DMS153 (cell line): ENCODE results near the gene RNF126.
"Not testable (repeated sequence)": the region's sequence is repeated elsewhere in the genome, so short reads cannot be mapped to it uniquely, and the experiment has no call there.

ENCODE experiments used
- DNase-seq: peaks from one replicate; lab custom pipeline; 2025; lab: John Stamatoyannopoulos, UW

RNF126 gene

DNA sequence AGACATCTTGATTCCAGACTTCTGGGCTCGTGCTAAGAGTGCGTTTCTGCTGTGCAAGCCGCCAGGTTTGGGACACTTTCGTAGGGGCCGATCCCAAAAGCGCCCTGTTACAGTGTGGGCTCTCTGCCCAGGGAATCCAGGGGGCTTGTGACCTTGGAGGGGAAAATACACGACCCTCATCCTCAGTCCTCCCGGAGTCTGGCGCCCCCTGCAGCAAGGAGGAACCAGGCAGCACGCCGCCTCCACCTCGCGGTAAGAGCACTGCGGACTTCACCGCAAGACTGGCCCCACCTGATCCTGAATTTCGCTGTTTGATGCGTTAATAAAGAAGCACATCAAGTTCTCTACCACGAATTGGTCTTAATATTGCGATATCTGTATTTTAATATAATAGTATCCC is 34.8 kb downstream of the RNF126 start:
- no peak for DNase-seq

DNA sequence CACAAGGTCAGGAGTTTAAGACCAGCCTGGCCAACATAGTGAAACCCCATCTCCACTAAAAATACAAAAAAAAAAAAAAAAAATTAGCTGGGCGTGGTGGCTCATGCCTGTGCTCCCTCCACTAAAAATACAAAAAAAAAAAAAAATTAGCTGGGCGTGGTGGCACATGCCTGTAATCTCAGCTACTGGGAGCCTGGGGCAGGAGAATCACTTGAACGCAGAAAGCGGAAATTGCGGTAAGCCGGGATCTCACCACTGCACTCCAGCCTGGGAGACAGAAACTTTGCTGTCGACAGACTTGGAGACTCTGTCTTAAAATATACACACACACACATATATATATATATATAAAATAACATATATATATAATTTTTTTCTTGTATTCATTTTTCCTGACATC is 36.4 kb downstream of the RNF126 start:
- DNase-seq = not testable (repeated sequence)

DNA sequence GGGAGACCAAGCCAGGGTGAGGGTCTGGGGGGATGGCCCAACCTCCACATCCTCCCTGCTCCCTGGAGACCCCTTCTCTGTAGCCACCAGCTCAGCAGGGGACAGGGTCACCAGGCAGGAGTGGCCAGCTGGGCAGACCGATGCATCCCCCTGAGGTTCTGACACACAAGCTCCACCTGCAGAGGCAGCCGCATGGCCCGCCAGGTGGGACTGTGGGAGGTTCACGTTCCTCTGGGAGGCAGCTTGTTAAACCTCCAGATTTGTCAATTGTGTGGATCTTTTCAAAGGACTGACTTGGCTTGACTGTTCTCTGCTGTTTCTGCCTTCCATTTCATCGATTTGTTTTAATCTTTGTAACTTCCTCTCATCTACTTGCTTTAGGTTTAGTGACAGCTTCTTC is 37.8 kb downstream of the RNF126 start:
- DNase-seq = no peak

GRCh38 chr19:624433-625109 is 38.4 kb downstream of the RNF126 start:
- no peak for DNase-seq

GRCh38 chr19:623974-624373 is 39.0 kb downstream of the RNF126 start:
- no peak for DNase-seq

- no peak for DNase-seq
Measured at GRCh38 chr19:623175-623916, 39.7 kb downstream of the RNF126 start.

DNA sequence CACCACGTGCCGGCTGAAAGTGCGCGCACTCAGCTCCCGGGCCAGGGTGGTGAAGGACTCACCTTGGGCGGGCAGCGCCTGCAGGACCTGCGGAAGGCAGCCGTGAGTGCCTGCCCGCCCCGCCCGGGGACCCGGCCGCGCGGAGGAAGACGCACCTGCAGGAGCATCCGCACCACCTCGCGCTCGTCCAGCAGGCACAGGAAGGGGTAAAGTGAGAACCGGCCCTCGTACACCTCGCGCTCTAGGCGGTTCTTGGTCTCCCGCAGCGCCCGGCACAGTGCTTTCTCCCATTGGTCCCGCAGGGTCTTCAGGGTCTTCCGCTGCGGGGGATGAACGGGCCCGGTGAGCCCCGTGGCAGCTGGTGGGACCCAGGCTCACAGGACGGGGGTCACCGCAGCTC is 40.3 kb downstream of the RNF126 start:
- no peak for DNase-seq

DNA sequence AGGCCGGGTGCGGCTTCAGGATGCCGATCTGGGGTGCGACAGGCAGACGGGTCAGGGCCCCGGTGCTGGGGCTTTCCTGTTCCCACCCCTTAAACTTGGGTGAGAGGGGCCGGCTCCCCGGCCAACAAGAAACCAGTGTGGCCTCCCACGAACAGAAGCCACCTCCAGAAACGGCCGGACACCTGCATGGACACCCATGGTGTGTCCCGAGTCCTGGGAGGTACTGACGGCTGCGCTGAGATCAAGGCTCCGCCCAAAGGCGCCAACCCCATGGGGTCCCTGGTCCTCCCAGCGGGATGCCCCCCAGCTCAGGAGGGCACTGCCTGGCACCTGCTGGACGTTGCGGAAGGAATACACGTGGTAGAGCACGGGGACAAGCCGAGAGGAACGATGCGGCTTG is 41.2 kb downstream of the RNF126 start:
- no peak for DNase-seq

DNA sequence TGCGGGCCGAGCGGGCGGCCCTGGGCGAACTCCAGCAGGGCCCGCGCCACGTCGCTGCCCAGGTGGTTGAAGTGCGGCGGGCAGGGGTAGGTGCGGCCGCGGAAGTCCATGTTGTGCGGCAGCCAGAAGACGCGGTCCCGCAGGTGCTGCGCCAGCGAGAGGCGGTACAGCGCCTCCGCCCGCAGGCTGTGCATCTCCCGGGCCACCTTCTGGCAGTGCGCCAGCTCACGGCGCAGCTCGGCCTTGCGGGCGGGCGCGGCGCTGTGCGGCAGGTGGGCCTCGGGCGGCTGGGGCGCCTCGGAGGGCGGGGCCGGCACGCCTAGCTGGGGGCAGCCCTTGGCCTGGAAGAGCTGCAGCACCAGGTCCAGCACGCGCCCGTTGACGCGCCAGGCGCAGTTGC is 41.8 kb downstream of the RNF126 start:
- DNase-seq = not testable (repeated sequence)

GRCh38 chr19:620166-620862 is 42.7 kb downstream of the RNF126 start:
- DNase-seq = no peak

DNA sequence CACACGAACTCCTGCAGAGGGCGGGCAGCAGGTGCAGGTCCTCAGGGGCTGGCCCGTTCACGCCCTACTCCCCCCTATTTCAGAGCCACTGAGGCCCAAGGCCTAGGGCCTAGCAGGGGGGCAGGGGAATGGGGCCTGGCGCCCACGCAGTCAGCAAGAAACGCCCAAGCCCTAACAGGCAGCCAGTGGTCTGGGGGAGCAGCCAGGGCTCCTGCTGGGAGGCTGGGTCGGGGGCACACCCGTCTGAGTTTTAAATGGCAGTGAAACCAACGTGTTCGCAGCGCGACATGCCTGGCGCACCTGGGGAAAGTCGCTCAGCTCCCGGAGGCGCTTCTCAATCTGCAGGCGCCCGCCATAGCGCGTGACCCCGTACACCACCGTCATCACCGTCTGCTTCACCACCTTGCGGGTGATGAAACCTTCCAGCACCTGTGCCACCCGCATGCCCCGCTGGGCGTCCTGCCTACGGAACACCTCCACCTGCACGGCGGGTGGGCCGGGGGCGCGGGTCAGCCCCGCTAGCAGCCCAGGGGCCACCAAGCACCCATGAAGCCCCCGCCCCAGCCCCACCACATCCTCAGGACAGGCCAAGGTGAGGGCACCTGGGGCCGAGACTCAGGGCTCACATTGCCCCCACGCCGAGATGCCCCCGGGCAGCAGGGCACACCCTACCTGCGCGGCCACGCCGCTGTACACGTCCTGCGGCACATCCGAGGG is 43.6 kb downstream of the RNF126 start:
- DNase-seq = no peak

- DNase-seq = no peak
Measured at GRCh38 chr19:618674-619285, 44.2 kb downstream of the RNF126 start.

GRCh38 chr19:618247-618619 is 44.8 kb downstream of the RNF126 start:
- DNase-seq = no peak

DNA sequence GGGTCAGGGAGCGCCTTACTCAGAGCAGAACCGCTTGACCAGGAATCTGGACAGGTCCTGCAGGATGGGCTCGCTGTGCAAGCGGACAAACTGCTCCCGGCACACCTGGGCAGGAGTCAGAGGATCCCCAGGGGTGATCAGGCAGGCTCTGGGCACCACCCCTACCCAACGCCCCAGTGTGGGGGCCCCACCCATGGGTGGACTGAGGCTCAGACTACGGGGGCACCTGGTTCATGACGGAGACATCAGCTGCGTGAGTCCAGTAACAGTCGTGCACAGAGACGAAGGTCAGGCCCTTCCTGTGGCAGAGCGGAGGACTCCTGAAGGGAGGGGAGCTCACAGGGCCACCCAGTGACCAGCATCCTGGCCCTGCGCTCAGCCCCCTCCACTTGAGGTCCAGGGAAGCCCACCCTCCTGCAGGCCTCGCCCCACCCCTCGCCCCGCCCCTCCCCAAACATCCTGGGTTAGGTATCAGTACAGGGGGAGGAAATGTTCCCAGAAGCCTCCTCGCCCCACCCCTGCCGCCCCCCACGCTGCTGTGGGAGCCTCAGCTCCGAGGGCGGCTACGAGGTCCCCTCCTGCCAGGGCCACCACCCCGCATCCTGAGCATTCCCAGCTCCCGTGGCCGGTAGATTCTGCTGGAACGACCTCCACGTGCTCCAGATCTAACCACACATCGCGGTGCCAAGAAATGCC is 45.3 kb downstream of the RNF126 start:
- DNase-seq = no peak

DNA sequence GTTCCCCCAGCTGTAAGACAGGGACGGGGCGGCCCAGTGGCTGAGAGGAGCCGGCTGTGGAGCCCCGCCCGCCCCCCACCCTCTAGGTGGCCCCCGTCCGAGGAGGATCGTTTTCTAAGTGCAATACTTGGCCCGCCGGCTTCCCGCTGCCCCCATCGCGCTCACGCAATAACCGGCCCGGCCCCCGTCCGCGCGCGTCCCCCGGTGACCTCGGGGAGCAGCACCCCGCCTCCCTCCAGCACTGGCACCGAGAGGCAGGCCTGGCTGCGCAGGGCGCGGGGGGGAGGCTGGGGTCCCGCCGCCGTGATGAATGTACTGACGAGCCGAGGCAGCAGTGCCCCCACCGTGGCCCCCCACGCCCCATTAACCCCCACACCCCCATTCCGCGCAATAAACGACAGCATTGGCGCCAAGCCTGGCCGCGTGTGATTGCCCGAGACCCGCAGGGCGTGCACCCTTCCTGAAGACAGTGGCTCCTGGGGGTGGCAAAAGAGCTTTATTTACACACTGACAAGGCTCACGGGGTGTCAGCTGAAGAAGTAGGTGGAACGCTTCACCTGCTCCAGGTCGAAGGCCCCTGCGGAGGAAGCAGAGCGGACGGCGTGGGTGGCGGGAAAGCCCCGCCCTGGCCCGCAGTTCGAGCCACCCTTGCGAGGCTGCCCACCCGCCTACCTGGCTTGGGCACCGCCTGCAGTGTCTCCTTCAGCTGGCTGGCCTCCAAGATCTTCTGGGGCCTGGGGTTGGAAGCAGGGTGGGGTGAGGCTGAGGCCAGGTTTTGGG is 46.1 kb downstream of the RNF126 start:
- DNase-seq = no peak

GRCh38 chr19:616062-616700 is 46.8 kb downstream of the RNF126 start:
- DNase-seq = no peak

GRCh38 chr19:615619-616018 is 47.4 kb downstream of the RNF126 start:
- no peak for DNase-seq

DNA sequence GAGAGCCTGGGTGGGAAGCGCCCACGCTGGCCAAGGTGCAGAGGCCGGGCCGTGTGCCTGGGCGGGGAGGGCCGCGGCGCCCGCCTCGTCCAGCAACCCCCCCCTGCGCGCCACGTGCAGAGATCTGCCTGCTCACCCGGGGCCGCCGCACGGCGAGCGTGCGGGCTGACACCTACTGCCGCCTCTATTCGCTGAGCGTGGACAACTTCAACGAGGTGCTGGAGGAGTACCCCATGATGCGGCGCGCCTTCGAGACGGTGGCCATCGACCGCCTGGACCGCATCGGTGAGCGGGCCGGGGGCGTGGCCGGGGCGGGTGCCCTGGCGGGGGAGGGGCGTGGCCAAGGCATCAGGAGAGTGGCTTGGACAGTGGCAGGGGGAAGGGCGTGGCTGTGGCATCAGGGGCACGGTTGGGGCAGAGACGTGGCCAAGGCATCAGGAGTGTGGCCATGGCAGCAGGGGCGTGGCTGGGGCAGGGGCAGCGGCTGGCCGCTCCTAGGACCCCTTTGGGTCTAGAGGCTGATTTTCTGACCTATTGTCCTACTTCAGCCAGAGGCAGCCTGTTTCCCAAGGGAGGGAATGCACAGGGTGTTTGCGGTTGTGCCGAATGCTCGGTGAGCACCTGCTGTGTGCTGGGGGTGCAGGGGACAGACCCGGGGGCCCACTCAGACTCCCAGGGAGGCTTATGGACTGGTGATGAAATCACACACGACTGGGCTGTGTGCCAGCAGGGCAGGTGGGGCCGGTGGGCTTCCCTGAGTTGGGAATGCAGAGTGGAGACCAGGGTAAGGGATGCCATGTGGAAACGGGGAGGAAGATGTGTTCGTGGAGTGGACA is 49.1 kb downstream of the RNF126 start:
- no peak for DNase-seq

DNA sequence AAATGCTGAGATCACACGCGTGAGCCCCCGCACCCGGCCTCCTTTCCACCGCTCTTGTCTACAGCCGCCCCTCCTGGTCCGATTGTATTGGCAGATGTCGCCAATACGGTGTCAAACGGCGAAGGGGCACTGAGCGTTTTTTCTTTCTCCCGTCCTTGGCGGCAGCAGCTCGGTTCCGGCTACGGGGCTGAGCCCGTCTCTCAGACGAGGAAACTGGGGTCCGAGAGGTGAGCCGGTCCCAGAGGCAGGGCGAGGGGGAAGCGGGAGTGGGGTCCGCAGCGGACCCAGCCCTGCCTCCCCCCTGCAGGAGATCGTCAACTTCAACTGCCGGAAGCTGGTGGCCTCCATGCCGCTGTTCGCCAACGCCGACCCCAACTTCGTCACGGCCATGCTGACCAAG is 50.1 kb downstream of the RNF126 start:
- no peak for DNase-seq
